NT2/D1 (cell line): ENCODE measurements around the gene RNPEPL1.

Experiments
- YY1 ChIP-seq: IDR thresholded peaks from 2 replicates; pipeline ENCODE4 v1.6.1; 2011; ENCODE audit not compliant: insufficient read length, insufficient read depth
- ZNF274 ChIP-seq: IDR thresholded peaks from 2 replicates; pipeline ENCODE4 v1.6.1; 2011; ENCODE audit warnings: mild to moderate bottlenecking, low read depth, low read length

GRCh38 chr2:240586919-240587800 is 18.9 kb downstream of the RNPEPL1 start:
- TF ChIP-seq YY1 (no peak), ZNF274 (no peak)
